BLaER1 treated with 17β-estradiol and CSF1 and Interleukin-3, amounts not matched to agents 10 nM and 100 nM (cell line): Measurements from ENCODE around the gene ALG9.

Experiments
- H3K27ac ChIP-seq, 11 experiments: shearing (Covaris generic); formaldehyde crosslinking; 2 replicates each; pipeline ENCODE4 v1.8.1; 2022
- H3K27me3 ChIP-seq, 11 experiments: shearing (Covaris generic); formaldehyde crosslinking; 2 replicates each; pipeline ENCODE4 v1.8.1; 2022
- H3K36me3 ChIP-seq, 11 experiments: shearing (Covaris generic); formaldehyde crosslinking; 2 replicates each; pipeline ENCODE4 v1.8.1; 2022
- H3K4me1 ChIP-seq, 10 experiments: shearing (Covaris generic); formaldehyde crosslinking; 2 replicates each; pipeline ENCODE4 v1.8.1; 2022
- H3K4me2 ChIP-seq, 11 experiments: shearing (Covaris generic); formaldehyde crosslinking; 2 replicates each; pipeline ENCODE4 v1.8.1; 2022
- H3K4me3 ChIP-seq, 10 experiments: shearing (Covaris generic); formaldehyde crosslinking; 2 replicates each; pipeline ENCODE4 v1.8.1; 2022
- H3K9ac ChIP-seq, 11 experiments: shearing (Covaris generic); formaldehyde crosslinking; 2 replicates each; pipeline ENCODE4 v1.8.1; 2022
- H3K9me3 ChIP-seq, 11 experiments: shearing (Covaris generic); formaldehyde crosslinking; replicated peaks in 1 of 11; 2 replicates each; pipeline ENCODE4 v1.8.1; 2022
- H4K20me1 ChIP-seq, 11 experiments: shearing (Covaris generic); formaldehyde crosslinking; 2 replicates each; pipeline ENCODE4 v1.8.1; 2022
- Cebpa-rat ChIP-seq, 11 experiments: shearing (Covaris generic); IDR thresholded peaks; 2 replicates each; pipeline ENCODE4 v1.8.1; 2022

The ALG9 gene

DNA sequence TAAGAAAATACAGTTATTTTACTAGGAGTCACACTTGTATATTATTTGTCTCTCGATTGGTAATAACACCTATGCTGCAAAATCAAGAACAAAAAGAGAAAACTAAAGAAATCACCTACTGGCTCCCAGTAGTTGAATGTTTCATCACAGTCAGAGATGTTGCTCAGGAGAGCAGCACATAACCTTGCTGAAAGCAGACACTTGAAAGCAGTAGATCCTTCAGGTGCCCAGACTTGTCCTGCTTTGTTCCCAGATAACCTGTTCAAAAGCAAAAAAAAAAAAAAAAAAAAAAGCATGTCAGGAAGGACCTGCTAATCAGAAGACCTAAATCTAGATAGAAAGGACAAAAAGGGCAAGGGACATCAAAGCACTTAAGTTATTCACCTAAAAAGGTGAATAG lies 1.3 kb downstream of the ALG9 start:
- Histone ChIP-seq H3K4me3 (peak overlapping the region in 9 of 10 experiments; percentile 77 to 93 (median 86); a peak in 16 of 20 replicates), H3K36me3 (peaks cover 35 to 48% (median 42%) of the 10 kb centered on the region in 11 experiments), H3K4me1 (peaks cover 10 to 20% (median 15%) of the 10 kb centered on the region in 10 experiments), H3K9ac (peak overlapping the region in 7 of 11 experiments; percentile 75 to 87 (median 85); a peak in 9 of 22 replicates), H3K27ac (peak overlapping the region in 2 of 11 experiments; percentile 70 to 77; a peak in 3 of 22 replicates), H3K4me2 (peak overlapping the region; percentile 62 to 92 (median 80)), H4K20me1 (no peaks in the 10 kb centered on the region), H3K9me3 (no peaks in the 10 kb centered on the region), H3K27me3 (no peaks in the 10 kb centered on the region)
- TF ChIP-seq Cebpa-rat (IDR thresholded peaks at IDR 0.05), result no peak

DNA sequence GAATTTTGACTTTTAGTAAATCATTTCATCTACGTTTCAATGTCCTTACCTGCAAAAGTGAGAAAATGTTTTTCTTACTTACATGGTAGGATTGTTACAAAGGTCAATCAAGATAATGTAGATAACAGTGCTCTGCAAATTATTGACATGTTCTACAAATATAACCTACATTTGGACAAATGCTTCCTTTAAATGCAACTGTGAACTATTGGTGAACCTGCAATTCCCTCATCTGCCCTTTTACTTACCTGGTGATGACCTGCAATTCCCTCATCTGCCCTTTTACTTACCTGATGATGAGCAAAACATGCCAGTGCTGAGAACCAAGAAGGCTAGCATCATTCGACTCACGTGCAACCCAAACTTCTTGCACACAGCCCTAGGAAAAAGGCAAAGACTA lies 11.1 kb downstream of the ALG9 start:
- peaks cover 72 to 97% (median 90%) of the 10 kb centered on the region in 11 experiments for H3K36me3 ChIP-seq
- 0 out of 22 replicates have a peak, but pooled peaks cover 0 to 4% (median 0%) of the 10 kb centered on the region in 11 experiments for H4K20me1 ChIP-seq
- H3K4me3 ChIP-seq, result no peak overlapping the region
- H3K4me2 ChIP-seq, result no peak overlapping the region
- TF ChIP-seq Cebpa-rat (IDR thresholded peaks at IDR 0.05), result no peak
- H3K9me3 ChIP-seq, result no peaks in the 10 kb centered on the region
- H3K4me1 ChIP-seq, result peaks cover 0 to 3% (median 0%) of the 10 kb centered on the region in 10 experiments; a peak in 1 of 20 replicates
- H3K27me3 ChIP-seq, result no peaks in the 10 kb centered on the region
- H3K9ac ChIP-seq, result no peak overlapping the region
- no peak overlapping the region for H3K27ac ChIP-seq

DNA sequence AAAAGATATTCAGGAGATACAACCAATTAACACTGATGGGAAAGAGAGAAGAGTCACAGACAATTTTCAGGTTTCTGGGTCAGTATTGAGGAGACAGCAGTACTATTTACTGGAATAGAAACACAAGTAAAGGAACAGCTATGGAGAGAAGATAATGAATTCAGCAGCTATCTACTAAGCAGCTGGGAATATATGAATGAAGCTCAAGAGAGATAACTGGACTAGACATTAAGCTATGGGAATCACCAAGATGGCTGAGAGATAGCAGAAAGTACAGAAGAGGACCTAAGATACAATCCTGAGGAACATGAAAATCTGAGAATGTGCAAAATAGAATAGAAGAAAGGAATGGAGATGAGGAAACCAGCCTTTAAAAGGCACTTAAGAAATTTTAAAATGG lies 15.9 kb downstream of the ALG9 start:
- Histone ChIP-seq H3K4me2 (no peak overlapping the region), H3K27me3 (no peaks in the 10 kb centered on the region), H3K36me3 (peaks cover 68 to 95% (median 86%) of the 10 kb centered on the region in 11 experiments), H3K4me1 (peaks cover 0 to 4% (median 0%) of the 10 kb centered on the region in 10 experiments; a peak in 1 of 20 replicates), H3K4me3 (no peak overlapping the region), H3K9me3 (no peaks in the 10 kb centered on the region), H3K27ac (no peak overlapping the region), H3K9ac (no peak overlapping the region), H4K20me1 (no peaks in the 10 kb centered on the region)
- no peak for TF ChIP-seq Cebpa-rat (IDR thresholded peaks at IDR 0.05)

DNA sequence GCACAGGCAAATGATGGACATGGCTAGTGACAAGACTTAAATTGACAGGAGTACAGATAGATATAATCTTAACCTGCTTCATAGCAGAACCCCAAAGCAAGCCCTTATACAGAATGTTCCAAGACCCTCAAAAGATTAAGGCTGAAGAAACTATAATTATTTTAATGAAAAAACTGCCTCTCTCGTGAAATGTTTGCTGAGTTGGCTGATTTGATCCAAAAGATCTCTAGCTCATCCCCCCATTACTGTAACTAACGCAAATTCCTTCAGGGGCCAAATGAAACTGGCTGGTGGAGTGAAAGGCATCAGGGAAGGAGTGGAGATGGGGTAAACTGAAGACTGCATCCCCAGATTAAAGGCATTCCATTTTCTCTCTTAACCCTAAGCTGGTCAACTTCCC lies 19.3 kb downstream of the ALG9 start:
- H3K9me3 ChIP-seq, result no peaks in the 10 kb centered on the region
- H3K4me3 ChIP-seq, result no peak overlapping the region
- H3K36me3 ChIP-seq, result peaks cover 64 to 95% (median 86%) of the 10 kb centered on the region in 11 experiments
- H3K4me2 ChIP-seq, result no peak overlapping the region
- no peaks in the 10 kb centered on the region for H3K27me3 ChIP-seq
- H3K9ac ChIP-seq, result no peak overlapping the region
- H4K20me1 ChIP-seq, result no peaks in the 10 kb centered on the region
- H3K27ac ChIP-seq, result no peak overlapping the region
- TF ChIP-seq Cebpa-rat (IDR thresholded peaks at IDR 0.05), result no peak
- peaks cover 0 to 4% (median 0%) of the 10 kb centered on the region in 10 experiments; a peak in 1 of 20 replicates for H3K4me1 ChIP-seq

DNA sequence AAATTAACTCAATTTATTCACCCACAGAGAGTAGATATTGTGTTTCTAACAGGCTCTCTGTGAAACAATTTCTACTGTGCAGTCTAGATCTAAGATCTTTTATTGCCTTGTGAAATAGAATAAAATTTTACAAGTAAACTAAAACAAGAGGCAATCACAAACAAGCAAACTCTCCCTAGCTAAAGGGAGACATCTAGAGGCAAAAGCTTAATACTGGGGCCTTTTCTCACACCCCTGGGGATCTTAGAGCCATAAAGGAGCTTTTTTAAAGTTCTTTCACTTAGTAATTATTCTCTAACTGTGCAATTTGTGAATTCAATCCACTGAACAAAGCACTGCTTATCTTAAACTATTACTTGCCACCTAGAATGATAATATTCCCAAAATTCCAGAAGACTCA lies 19.7 kb downstream of the ALG9 start:
- Histone ChIP-seq H3K27me3 (no peaks in the 10 kb centered on the region), H3K27ac (no peak overlapping the region), H3K4me1 (peaks cover 0 to 7% (median 0%) of the 10 kb centered on the region in 10 experiments; a peak in 2 of 20 replicates), H4K20me1 (no peaks in the 10 kb centered on the region), H3K9me3 (no peaks in the 10 kb centered on the region), H3K9ac (no peak overlapping the region), H3K4me2 (no peak overlapping the region), H3K4me3 (no peak overlapping the region), H3K36me3 (peaks cover 62 to 95% (median 85%) of the 10 kb centered on the region in 11 experiments)
- TF ChIP-seq Cebpa-rat (IDR thresholded peaks at IDR 0.05), result no peak

DNA sequence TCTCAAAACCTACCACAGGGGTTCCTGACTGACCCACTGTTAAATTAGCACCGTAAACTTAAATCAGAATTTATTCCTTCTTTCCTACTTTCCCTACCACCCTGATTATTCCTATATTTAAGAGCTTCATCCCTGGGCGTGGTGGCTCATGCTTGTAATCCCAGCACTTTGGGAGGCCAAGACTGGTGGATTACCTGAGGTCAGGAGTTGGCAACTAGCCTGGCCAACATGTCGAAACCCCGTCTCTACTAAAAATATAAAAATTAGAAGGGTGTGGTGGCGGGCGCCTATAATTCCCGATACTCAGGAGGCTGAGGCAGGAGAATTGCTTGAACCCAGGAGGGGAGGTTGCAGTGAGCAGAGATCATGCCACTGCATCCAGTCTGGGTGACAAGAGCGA lies 20.3 kb downstream of the ALG9 start:
- Histone ChIP-seq H3K4me2 (no peak overlapping the region), H3K9me3 (no peaks in the 10 kb centered on the region), H4K20me1 (no peaks in the 10 kb centered on the region), H3K27ac (no peak overlapping the region), H3K4me1 (peaks cover 0 to 13% (median 0%) of the 10 kb centered on the region in 10 experiments; a peak in 6 of 20 replicates), H3K36me3 (peaks cover 61 to 98% (median 88%) of the 10 kb centered on the region in 11 experiments), H3K9ac (no peak overlapping the region), H3K4me3 (no peak overlapping the region), H3K27me3 (no peaks in the 10 kb centered on the region)
- TF ChIP-seq Cebpa-rat (IDR thresholded peaks at IDR 0.05), result no peak

DNA sequence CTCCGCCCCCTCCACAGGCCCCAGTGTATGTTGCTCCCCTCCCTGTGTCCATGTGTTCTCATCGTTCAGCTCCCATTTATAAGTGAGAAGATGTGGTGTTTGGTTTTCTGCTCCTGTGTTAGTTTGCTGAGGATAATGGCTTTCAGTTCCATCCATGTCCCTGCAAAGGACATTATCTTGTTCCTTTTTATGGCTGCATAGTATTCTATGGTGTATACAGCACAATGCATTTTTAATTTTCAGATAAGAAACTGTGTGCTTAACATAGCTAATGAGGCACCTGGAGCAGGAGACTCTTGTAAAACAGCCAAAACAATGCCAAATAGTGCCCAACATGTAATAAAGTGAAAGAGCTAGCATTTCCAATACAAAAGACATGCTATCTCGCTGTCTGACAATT lies 21.8 kb downstream of the ALG9 start:
- H3K9me3 ChIP-seq, result no peaks in the 10 kb centered on the region
- no peak for TF ChIP-seq Cebpa-rat (IDR thresholded peaks at IDR 0.05)
- H3K36me3 ChIP-seq, result peaks cover 65 to 99% (median 81%) of the 10 kb centered on the region in 11 experiments
- H3K27ac ChIP-seq, result no peak overlapping the region
- H3K4me2 ChIP-seq, result no peak overlapping the region
- H3K27me3 ChIP-seq, result no peaks in the 10 kb centered on the region
- no peak overlapping the region for H3K4me3 ChIP-seq
- no peak overlapping the region for H3K9ac ChIP-seq
- no peaks in the 10 kb centered on the region for H4K20me1 ChIP-seq
- H3K4me1 ChIP-seq, result peaks cover 0 to 22% (median 0%) of the 10 kb centered on the region in 10 experiments; a peak in 6 of 20 replicates

DNA sequence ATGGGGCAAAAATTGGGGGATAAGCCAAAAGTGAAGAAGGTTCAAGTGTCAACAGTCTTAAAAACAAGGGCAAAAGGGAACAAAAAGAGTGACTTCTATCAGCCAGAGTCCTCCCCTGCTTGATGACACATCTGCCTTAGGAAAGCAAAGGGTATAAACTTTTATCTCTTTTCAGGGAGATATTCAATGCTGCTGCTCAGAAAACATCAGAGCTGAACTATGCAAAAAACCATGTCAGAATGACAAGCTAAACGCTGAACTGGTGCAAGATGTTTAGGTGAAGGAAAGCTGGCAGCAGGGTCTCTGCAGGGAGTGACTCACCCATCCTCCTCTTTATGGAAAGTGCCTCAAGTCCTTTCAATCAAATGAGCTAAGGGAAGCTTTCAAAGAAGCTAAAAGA lies 24.7 kb downstream of the ALG9 start:
- H3K9ac ChIP-seq, result no peak overlapping the region
- H3K4me3 ChIP-seq, result no peak overlapping the region
- H3K4me1 ChIP-seq, result peaks cover 0 to 22% (median 0%) of the 10 kb centered on the region in 10 experiments; a peak in 7 of 20 replicates
- no peak overlapping the region for H3K4me2 ChIP-seq
- no peak overlapping the region for H3K27ac ChIP-seq
- H3K36me3 ChIP-seq, result peaks cover 64 to 98% (median 76%) of the 10 kb centered on the region in 11 experiments
- TF ChIP-seq Cebpa-rat (IDR thresholded peaks at IDR 0.05), result no peak
- no peaks in the 10 kb centered on the region; a peak in 1 of 22 replicates for H4K20me1 ChIP-seq
- H3K9me3 ChIP-seq, result no peaks in the 10 kb centered on the region
- H3K27me3 ChIP-seq, result no peaks in the 10 kb centered on the region

DNA sequence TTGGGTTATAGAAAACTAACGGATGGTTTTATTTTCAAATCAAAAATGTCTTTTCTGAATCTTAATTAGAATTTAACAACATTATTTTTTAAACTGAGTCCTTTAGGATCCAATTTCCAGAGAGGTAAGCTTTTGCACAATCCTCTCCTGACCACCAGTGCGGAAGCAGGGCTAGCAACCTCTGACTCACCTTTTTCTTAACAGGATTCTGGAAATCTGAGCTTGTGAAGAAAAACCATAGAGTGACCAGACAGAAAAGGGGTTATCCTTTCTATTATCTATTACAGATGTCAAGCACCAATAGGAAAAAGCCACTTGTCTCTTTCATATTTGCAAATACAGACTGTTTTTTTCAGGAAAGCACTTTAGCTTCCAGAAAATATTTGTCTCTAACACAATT lies 25.3 kb downstream of the ALG9 start:
- H3K36me3 ChIP-seq, result peaks cover 60 to 92% (median 72%) of the 10 kb centered on the region in 11 experiments
- H3K27ac ChIP-seq, result no peak overlapping the region
- 0 out of 22 replicates have a peak overlapping the region, but pooled peaks of 1 of the 11 experiments have one; percentile 0 for H3K4me2 ChIP-seq

More for the DNA sequence above, 25.3 kb downstream of the ALG9 start:
- Histone ChIP-seq H3K4me1 (peaks cover 0 to 22% (median 0%) of the 10 kb centered on the region in 10 experiments; a peak in 7 of 20 replicates), H3K9ac (no peak overlapping the region), H3K9me3 (no peaks in the 10 kb centered on the region), H3K4me3 (no peak overlapping the region), H3K27me3 (no peaks in the 10 kb centered on the region), H4K20me1 (no peaks in the 10 kb centered on the region; a peak in 1 of 22 replicates)
- TF ChIP-seq Cebpa-rat (IDR thresholded peaks at IDR 0.05), result no peak
